Upper lobe of left lung (tissue), 6 donors: ENCODE data around the gene PDIA6. TPM values are rescaled to one million over a fixed set of nuclear protein-coding genes. Genes with fewer than 3 reads are reported as not detected.
A peak's percentile ranks its signal among the peaks of the same experiment; 100 is the strongest.

ENCODE experiments used
- ATAC-seq, 2 donors: fragments of 200-7000 bp; cut with Tn5 transposase; one replicate each; pipeline ENCODE4 v1.9.1; 2022; ENCODE audit warnings: mild to moderate bottlenecking in 2 of 2, moderate library complexity in 2 of 2; ENCODE audit not compliant: low FRiP score in 2 of 2
- DNase-seq, 2 donors: peaks; one replicate each; pipeline ENCODE4 v3.0.0-alpha.2; 2019 to 2020
- H3K27ac ChIP-seq, 4 donors: fragments of 200-600 bp; sonication (generic); one replicate each; pipeline ENCODE4 v1.5.1; 2016 to 2019
- H3K27me3 ChIP-seq, 4 donors: fragments of 200-600 bp; sonication (generic); one replicate each; pipeline ENCODE4 v1.5.1; 2017 to 2019
- H3K36me3 ChIP-seq, 4 donors: fragments of 200-600 bp; sonication (generic); one replicate each; pipeline ENCODE4 v1.5.1; 2016 to 2019
- H3K4me1 ChIP-seq, 4 donors: fragments of 200-600 bp; sonication (generic); one replicate each; pipeline ENCODE4 v1.5.1; 2018 to 2019
- H3K4me3 ChIP-seq, 4 donors: fragments of 200-600 bp; sonication (generic); one replicate each; pipeline ENCODE4 v1.5.1; 2017 to 2019; ENCODE audit warnings: mild to moderate bottlenecking in 2 of 4, moderate library complexity in 1 of 4
- H3K9me3 ChIP-seq, 4 donors: fragments of 200-600 bp; sonication (generic); one replicate each; pipeline ENCODE4 v1.5.1; 2018 to 2019
- CTCF ChIP-seq, 6 experiments: fragments of 450-650 bp in 4 of 6; fragments of 200-600 bp in 2 of 6; sonication (generic) in 2 of 6; IDR thresholded peaks; one replicate each; pipeline ENCODE4 v1.5.1; 2016 to 2019; ENCODE audit warnings: antibody characterized with exemption in 6 of 6
- EP300 ChIP-seq, 4 donors: sonication (generic); formaldehyde crosslinking; IDR thresholded peaks; one replicate each; pipeline ENCODE4 v1.5.1; 2017; ENCODE audit warnings: antibody characterized with exemption in 4 of 4, control low read depth in 2 of 4
- POLR2A ChIP-seq, 4 donors: fragments of 450-650 bp; IDR thresholded peaks; one replicate each; pipeline ENCODE4 v1.5.1; 2016 to 2017; ENCODE audit warnings: antibody characterized with exemption in 4 of 4, mild to moderate bottlenecking in 2 of 4
- POLR2AphosphoS5 ChIP-seq, 2 donors: sonication (generic); formaldehyde crosslinking; IDR thresholded peaks; one replicate each; pipeline ENCODE4 v1.5.1; 2017; ENCODE audit warnings: antibody characterized with exemption in 2 of 2
- WGBS, 2 donors: methylation state at CpG; one replicate each; pipeline ENCODE4 v1.1.5; 2017 to 2018; 5-methylcytosine and 5-hydroxymethylcytosine counted together
- total RNA-seq, 6 donors: library from RNA; depleted of rRNA in 4 of 6; stranded (reverse); fragments of >200 nt in 4 of 6; gene quantifications; one replicate each; pipeline versions ENCODE4 v1.1.0 to v1.2.1, GENCODE V29; 2016 to 2021
- donor health status: DM: no; HTN: no; CAD: no; lungs with moderate emphysema.
- donor health status: DM: no; HTN: yes; CAD: no; lungs with severe emphysema.

The PDIA6 gene
- total RNA-seq, 6 donors from 2014 or later: 32.5 to 209 (median 122) TPM

DNA sequence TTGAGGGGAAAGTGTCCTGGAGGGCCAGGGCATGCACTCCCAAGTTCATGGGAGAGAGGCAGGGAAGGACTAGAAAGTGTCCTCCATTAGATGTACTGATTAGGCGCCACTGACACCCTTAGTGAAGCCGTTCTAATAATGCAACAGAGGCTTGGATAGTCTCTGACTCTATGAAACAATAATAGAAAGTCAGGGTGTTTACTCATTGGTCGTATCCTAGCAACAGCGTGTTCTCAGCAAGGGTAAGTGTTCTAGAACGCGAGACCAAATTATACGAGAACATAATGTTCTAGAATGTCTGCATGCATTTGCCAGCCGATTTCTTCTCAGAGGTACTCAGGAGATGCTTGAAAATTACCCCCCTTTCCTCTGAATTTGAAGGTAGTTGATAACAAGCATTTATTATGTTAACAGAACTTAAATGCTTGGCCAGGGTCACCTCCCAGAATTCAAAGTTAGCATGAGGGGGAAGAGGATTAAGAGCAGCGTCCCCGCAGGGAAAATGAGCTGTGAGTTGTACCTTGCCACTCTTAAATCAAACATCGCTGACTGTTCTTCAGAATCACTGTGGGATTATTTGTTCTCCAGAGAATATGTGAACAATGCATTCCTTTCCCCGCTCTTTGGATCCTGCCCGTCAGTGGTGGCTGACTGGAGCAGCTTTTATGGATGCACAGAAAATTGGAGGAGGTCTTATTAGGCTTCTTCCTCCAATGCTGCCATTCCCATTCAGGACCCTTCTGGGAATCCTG is 33.7 kb upstream of the PDIA6 start:
- no peak overlapping the region for H3K27ac ChIP-seq
- no peak for ATAC-seq
- no peak for DNase-seq
- WGBS, 2 donors: 71 to 72% methylated on average over 13 of the region's 13 CpGs
- H3K4me1 ChIP-seq: peaks cover 0 to 6% (median 0%) of the 10 kb centered on the region in 4 donors
- H3K27me3 ChIP-seq: no peaks in the 10 kb centered on the region
- no peaks in the 10 kb centered on the region for H3K36me3 ChIP-seq
- no peak overlapping the region for H3K4me3 ChIP-seq
- peaks cover 0 to 11% (median 8%) of the 10 kb centered on the region in 4 donors for H3K9me3 ChIP-seq
- no peak for TF ChIP-seq POLR2AphosphoS5 (IDR thresholded peaks at IDR 0.05)
- peak in 1 of 4 donors; percentile 14 for TF ChIP-seq EP300 (IDR thresholded peaks at IDR 0.05)
- TF ChIP-seq CTCF (IDR thresholded peaks at IDR 0.05): no peak

GRCh38 chr2:10845640-10846039 is 33.1 kb upstream of the PDIA6 start:
- Histone ChIP-seq H3K27me3 (no peaks in the 10 kb centered on the region), H3K9me3 (peaks cover 0 to 17% (median 14%) of the 10 kb centered on the region in 4 donors), H3K36me3 (no peaks in the 10 kb centered on the region), H3K4me1 (peaks cover 0 to 6% (median 0%) of the 10 kb centered on the region in 4 donors), H3K4me3 (no peak overlapping the region), H3K27ac (no peak overlapping the region)
- ATAC-seq (no peak), DNase-seq (peak in 1 of 2 donors; percentile 41)
- 69 to 98% methylated on average over 3 of the region's 4 CpGs for WGBS, 2 donors
- TF ChIP-seq CTCF (IDR thresholded peaks at IDR 0.05) (no peak), POLR2AphosphoS5 (IDR thresholded peaks at IDR 0.05) (no peak), POLR2A (IDR thresholded peaks at IDR 0.05) (no peak), EP300 (IDR thresholded peaks at IDR 0.05) (no peak)

DNA sequence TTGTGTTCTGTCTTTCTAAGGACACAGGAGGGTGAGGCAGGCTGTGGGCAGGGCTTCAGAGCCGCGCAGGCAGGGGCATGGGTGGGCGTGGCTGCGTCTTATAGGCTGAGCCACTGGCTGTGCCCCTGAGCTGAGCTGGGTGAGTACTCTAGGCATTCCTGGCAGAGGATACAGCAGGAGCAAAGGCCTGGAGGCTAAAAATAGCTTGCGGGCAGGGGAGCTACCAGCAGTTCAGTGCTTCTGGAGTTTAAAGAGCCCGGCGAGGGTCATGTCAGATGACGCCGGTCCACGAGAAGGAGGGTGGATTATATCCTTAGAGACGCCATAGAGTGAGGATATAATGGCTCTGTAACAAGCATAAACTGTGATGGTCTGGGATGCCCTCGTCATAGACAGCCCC is 31.5 kb upstream of the PDIA6 start:
- Histone ChIP-seq H3K4me3 (no peak overlapping the region), H3K27ac (no peak overlapping the region), H3K4me1 (peaks cover 0 to 6% (median 0%) of the 10 kb centered on the region in 4 donors), H3K27me3 (no peaks in the 10 kb centered on the region), H3K9me3 (peaks cover 0 to 20% (median 14%) of the 10 kb centered on the region in 4 donors), H3K36me3 (no peaks in the 10 kb centered on the region)
- DNase-seq (peak; percentile 85 to 92), ATAC-seq (peak; percentile 73 to 90)
- 24 to 34% methylated on average over 11 to 12 of the region's 12 CpGs for WGBS, 2 donors
- TF ChIP-seq CTCF (IDR thresholded peaks at IDR 0.05) (no peak), POLR2AphosphoS5 (IDR thresholded peaks at IDR 0.05) (no peak), POLR2A (IDR thresholded peaks at IDR 0.05) (no peak), EP300 (IDR thresholded peaks at IDR 0.05) (no peak)

- Histone ChIP-seq H3K4me1 (peaks cover 0 to 6% (median 0%) of the 10 kb centered on the region in 4 donors), H3K36me3 (no peaks in the 10 kb centered on the region), H3K9me3 (peaks cover 0 to 20% (median 14%) of the 10 kb centered on the region in 4 donors), H3K4me3 (no peak overlapping the region), H3K27ac (no peak overlapping the region), H3K27me3 (no peaks in the 10 kb centered on the region)
- TF ChIP-seq POLR2AphosphoS5 (IDR thresholded peaks at IDR 0.05): no peak
- no peak for TF ChIP-seq EP300 (IDR thresholded peaks at IDR 0.05)
- TF ChIP-seq CTCF (IDR thresholded peaks at IDR 0.05): no peak
- no peak for TF ChIP-seq POLR2A (IDR thresholded peaks at IDR 0.05)
- no peak for DNase-seq
- WGBS, 2 donors: 70 to 90% methylated on average over 2 to 4 of the region's 4 CpGs
- ATAC-seq: no peak
Observed at GRCh38 chr2:10842506-10842905, 29.9 kb upstream of the PDIA6 start.
